ENCODE data around the gene RPS10. TPM values are rescaled to one million over a fixed set of nuclear protein-coding genes. Genes with fewer than 3 reads are reported as not detected.

Gene RPS10
- total RNA-seq, 3 donors from 2014 or later (not counting 1 experiment from before 2014, with no cell fraction given) = 916 to 1,058 (median 1,045) TPM

GRCh38 chr6:34473967-34474366 lies 48.1 kb upstream of the RPS10 start:
- no peak overlapping the region for H3K4me3 ChIP-seq (ENCODE audit: low read length)
- Mint-ChIP-seq H3K27ac (no peak overlapping the region), H3K4me1 (peaks cover 0 to 5% of the 10 kb centered on the region in 2 donors), H3K27me3 (ENCODE audit: low read depth in 2 of 2) (peaks cover 0 to 2% of the 10 kb centered on the region in 2 donors), H3K9me3 (no peaks in the 10 kb centered on the region), H3K36me3 (no peaks in the 10 kb centered on the region), H3K4me3 (no peak overlapping the region)
- no peaks in the 10 kb centered on the region for H3K36me3 ChIP-seq (ENCODE audit: control insufficient read depth, insufficient read depth, low read length)
- DNase-seq (no peak), ATAC-seq (no peak)
- WGBS (ENCODE audit: insufficient coverage) = no CpG with 5 or more reads among the region's 1 CpG
- H3K27ac ChIP-seq (ENCODE audit: low read length) = no peak overlapping the region
- intact Hi-C loops (cut with micrococcal nuclease) = no loop called here
- no peaks in the 10 kb centered on the region for H3K27me3 ChIP-seq (ENCODE audit: control insufficient read depth, insufficient read depth, low read length)
- H3K9me3 ChIP-seq (ENCODE audit: control insufficient read depth, insufficient read depth, low read length) = no peaks in the 10 kb centered on the region
- H3K4me1 ChIP-seq (ENCODE audit: control insufficient read depth, insufficient read depth, low read length) = peaks cover 8% of the 10 kb centered on the region
- TF ChIP-seq CTCF (IDR thresholded peaks at IDR 0.05) = no peak

GRCh38 chr6:34472425-34472824 lies 46.6 kb upstream of the RPS10 start:
- Mint-ChIP-seq H3K4me1 (peaks cover 0 to 13% of the 10 kb centered on the region in 2 donors), H3K36me3 (no peaks in the 10 kb centered on the region)
- no peak for ATAC-seq

GRCh38 chr6:34469499-34469898 lies 43.6 kb upstream of the RPS10 start:
- H3K27me3 Mint-ChIP-seq (ENCODE audit: low read depth in 2 of 2) = peaks cover 7 to 12% of the 10 kb centered on the region in 2 donors
- no peaks in the 10 kb centered on the region for H3K36me3 ChIP-seq (ENCODE audit: control insufficient read depth, insufficient read depth, low read length)
- no peak for DNase-seq
- no peak overlapping the region for H3K4me3 ChIP-seq (ENCODE audit: low read length)
- H3K9me3 ChIP-seq (ENCODE audit: control insufficient read depth, insufficient read depth, low read length) = no peaks in the 10 kb centered on the region
- no peaks in the 10 kb centered on the region for H3K27me3 ChIP-seq (ENCODE audit: control insufficient read depth, insufficient read depth, low read length)
- H3K4me3 Mint-ChIP-seq = no peak overlapping the region
- H3K4me1 Mint-ChIP-seq = peaks cover 0 to 18% of the 10 kb centered on the region in 2 donors
- WGBS (ENCODE audit: insufficient coverage) = 53% methylated on average over 3 of the region's 3 CpGs
- intact Hi-C loops (cut with micrococcal nuclease) = loop anchor here (10.0 kb wide), 1 partner anchor 735 kb away; no protein-coding TSS in a partner anchor
- H3K4me1 ChIP-seq (ENCODE audit: control insufficient read depth, insufficient read depth, low read length) = peaks cover 40% of the 10 kb centered on the region
- no peak for ATAC-seq
- no peaks in the 10 kb centered on the region for H3K9me3 Mint-ChIP-seq
- H3K27ac ChIP-seq (ENCODE audit: low read length) = no peak overlapping the region
- no peak overlapping the region for H3K27ac Mint-ChIP-seq
- no peak for TF ChIP-seq CTCF (IDR thresholded peaks at IDR 0.05)
- no peaks in the 10 kb centered on the region for H3K36me3 Mint-ChIP-seq

More at GRCh38 chr6:34472425-34472824, 46.6 kb upstream of the RPS10 start:
- H3K9me3 Mint-ChIP-seq = no peaks in the 10 kb centered on the region
- WGBS (ENCODE audit: insufficient coverage) = 94% methylated on average over 3 of the region's 5 CpGs
- peaks cover 0 to 2% of the 10 kb centered on the region in 2 donors for H3K27me3 Mint-ChIP-seq (ENCODE audit: low read depth in 2 of 2)
- TF ChIP-seq CTCF (IDR thresholded peaks at IDR 0.05) = no peak
- Histone ChIP-seq H3K27ac (ENCODE audit: low read length) (no peak overlapping the region), H3K4me1 (ENCODE audit: control insufficient read depth, insufficient read depth, low read length) (peaks cover 20% of the 10 kb centered on the region), H3K36me3 (ENCODE audit: control insufficient read depth, insufficient read depth, low read length) (no peaks in the 10 kb centered on the region), H3K27me3 (ENCODE audit: control insufficient read depth, insufficient read depth, low read length) (no peaks in the 10 kb centered on the region), H3K4me3 (ENCODE audit: low read length) (no peak overlapping the region), H3K9me3 (ENCODE audit: control insufficient read depth, insufficient read depth, low read length) (no peaks in the 10 kb centered on the region)
- intact Hi-C loops (cut with micrococcal nuclease) = no loop called here
- no peak overlapping the region for H3K4me3 Mint-ChIP-seq
- DNase-seq = no peak
- H3K27ac Mint-ChIP-seq = no peak overlapping the region

GRCh38 chr6:34468378-34468892 lies 42.6 kb upstream of the RPS10 start:
- WGBS (ENCODE audit: insufficient coverage) = 47% methylated on average over 3 of the region's 4 CpGs

More at GRCh38 chr6:34468378-34468892, 42.6 kb upstream of the RPS10 start:
- Histone ChIP-seq H3K36me3 (ENCODE audit: control insufficient read depth, insufficient read depth, low read length) (no peaks in the 10 kb centered on the region), H3K27me3 (ENCODE audit: control insufficient read depth, insufficient read depth, low read length) (no peaks in the 10 kb centered on the region), H3K4me1 (ENCODE audit: control insufficient read depth, insufficient read depth, low read length) (peaks cover 40% of the 10 kb centered on the region), H3K4me3 (ENCODE audit: low read length) (no peak overlapping the region), H3K9me3 (ENCODE audit: control insufficient read depth, insufficient read depth, low read length) (no peaks in the 10 kb centered on the region), H3K27ac (ENCODE audit: low read length) (no peak overlapping the region)
- H3K27me3 Mint-ChIP-seq (ENCODE audit: low read depth in 2 of 2) = peaks cover 12 to 15% of the 10 kb centered on the region in 2 donors
- intact Hi-C loops (cut with micrococcal nuclease) = loop anchor here (10.0 kb wide), 1 partner anchor 736 kb away; no protein-coding TSS in a partner anchor
- TF ChIP-seq CTCF (IDR thresholded peaks at IDR 0.05) = no peak
- no peaks in the 10 kb centered on the region for H3K9me3 Mint-ChIP-seq
- no peak overlapping the region for H3K4me3 Mint-ChIP-seq
- ATAC-seq = no peak
- no peak overlapping the region for H3K27ac Mint-ChIP-seq
- H3K36me3 Mint-ChIP-seq = no peaks in the 10 kb centered on the region
- DNase-seq = no peak
- peaks cover 0 to 18% of the 10 kb centered on the region in 2 donors for H3K4me1 Mint-ChIP-seq

Measured in natural killer cell (primary cell).